Activated CD8-positive, alpha-beta memory T cell treated with anti-CD3 and anti-CD28 coated beads for 48 hours (primary cell): Measurements from ENCODE around the gene DPY19L3.
"Not testable (repeated sequence)": the region's sequence is repeated elsewhere in the genome, so short reads cannot be mapped to it uniquely, and the experiment has no call there.

ENCODE experiments used
- DNase-seq, 3 experiments: peaks; one replicate each; pipeline ENCODE4 v3.0.0-alpha.2; 2020; ENCODE audit warnings: low read depth in 2 of 3, low spot score in 2 of 3

Gene DPY19L3

GRCh38 chr19:32438751-32439150, 33.2 kb downstream of the DPY19L3 start:
- DNase-seq, result no peak

- no peak for DNase-seq
These were observed 37.1 kb downstream of the DPY19L3 start for GRCh38 chr19:32442650-32443049.

GRCh38 chr19:32447534-32447933, 42.0 kb downstream of the DPY19L3 start:
- DNase-seq, result not testable (repeated sequence)

GRCh38 chr19:32448026-32448425, 42.5 kb downstream of the DPY19L3 start:
- no peak for DNase-seq

- no peak for DNase-seq
These were observed 44.6 kb downstream of the DPY19L3 start for GRCh38 chr19:32450217-32450616.

- DNase-seq, result no peak
These were observed 48.2 kb downstream of the DPY19L3 start for GRCh38 chr19:32453736-32454135.

GRCh38 chr19:32456406-32456805, 50.8 kb downstream of the DPY19L3 start:
- no peak for DNase-seq

GRCh38 chr19:32457571-32458158, 52.1 kb downstream of the DPY19L3 start:
- no peak for DNase-seq

- no peak for DNase-seq
These were observed 53.0 kb downstream of the DPY19L3 start for GRCh38 chr19:32458500-32459123.

- DNase-seq, result no peak
These were observed 53.8 kb downstream of the DPY19L3 start for GRCh38 chr19:32459204-32459865.

- DNase-seq, result no peak
These were observed 54.9 kb downstream of the DPY19L3 start for GRCh38 chr19:32460476-32460875.

GRCh38 chr19:32464279-32464678, 58.7 kb downstream of the DPY19L3 start:
- DNase-seq, result no peak

GRCh38 chr19:32465176-32465575, 59.6 kb downstream of the DPY19L3 start:
- DNase-seq, result no peak

- no peak for DNase-seq
These were observed 64.2 kb downstream of the DPY19L3 start for GRCh38 chr19:32469795-32470194.

GRCh38 chr19:32471095-32471494, 65.5 kb downstream of the DPY19L3 start:
- no peak for DNase-seq

- DNase-seq, result no peak
These were observed 66.2 kb downstream of the DPY19L3 start for GRCh38 chr19:32471811-32472210.

GRCh38 chr19:32475141-32476031, 69.8 kb downstream of the DPY19L3 start:
- DNase-seq, result no peak

- DNase-seq, result no peak
These were observed 70.4 kb downstream of the DPY19L3 start for GRCh38 chr19:32476032-32476350.

- no peak for DNase-seq
These were observed 74.8 kb downstream of the DPY19L3 start for GRCh38 chr19:32480321-32480720.

GRCh38 chr19:32483574-32483973, 78.0 kb downstream of the DPY19L3 start:
- no peak for DNase-seq

GRCh38 chr19:32489971-32490370, 84.4 kb downstream of the DPY19L3 start:
- DNase-seq, result no peak

- no peak for DNase-seq
These were observed 91.8 kb downstream of the DPY19L3 start for GRCh38 chr19:32497391-32497790.
